Measurements from ENCODE around the gene OR52I2. TPM values are rescaled to one million over a fixed set of nuclear protein-coding genes. Genes with fewer than 3 reads are reported as not detected.

The OR52I2 gene
- total RNA-seq (2014; rRNA removed; shearing (Covaris generic)): not detected in 2 replicates

- no peak for DNase-seq (ENCODE audit: low read depth)
Observed at GRCh38 chr11:4581443-4581842, at the start of gene OR52I2. Gene OR52I2, plus strand, starts transcription at chr11:4581743.

DNA sequence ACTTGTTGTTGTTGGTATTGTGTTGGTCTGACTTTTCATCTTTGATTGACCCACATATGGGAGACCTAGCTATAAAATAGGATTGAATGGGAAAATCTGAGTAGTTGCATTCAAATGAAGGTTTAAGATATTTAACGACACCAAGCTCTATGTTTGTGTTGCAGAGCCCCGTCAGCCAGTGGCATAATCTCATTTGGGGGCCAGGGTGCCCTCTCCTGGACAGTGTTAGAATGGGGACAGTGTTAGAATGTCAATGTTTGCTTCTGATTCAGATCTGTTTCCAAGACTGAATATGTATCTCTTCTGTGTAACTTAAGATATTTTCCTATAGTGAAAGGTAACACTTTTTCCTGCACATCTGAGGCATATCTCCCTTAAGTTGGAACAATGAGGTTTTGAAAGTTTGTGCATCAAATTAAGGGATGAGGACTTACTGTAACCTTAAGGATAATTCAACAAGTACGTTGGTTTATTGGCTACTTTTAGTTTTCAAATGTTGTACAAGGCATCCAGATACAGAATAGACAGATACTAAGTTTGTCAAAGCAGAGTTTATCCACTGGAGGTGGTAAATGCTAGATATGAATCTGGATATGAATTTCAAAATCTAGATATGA is 41.8 kb upstream of the OR52I2 start:
- DNase-seq (ENCODE audit: low read depth): peak; percentile 14

GRCh38 chr11:4541071-4541470 is 40.5 kb upstream of the OR52I2 start:
- DNase-seq (ENCODE audit: low read depth): no peak

GRCh38 chr11:4543561-4543960 is 38.0 kb upstream of the OR52I2 start:
- no peak for DNase-seq (ENCODE audit: low read depth)

DNA sequence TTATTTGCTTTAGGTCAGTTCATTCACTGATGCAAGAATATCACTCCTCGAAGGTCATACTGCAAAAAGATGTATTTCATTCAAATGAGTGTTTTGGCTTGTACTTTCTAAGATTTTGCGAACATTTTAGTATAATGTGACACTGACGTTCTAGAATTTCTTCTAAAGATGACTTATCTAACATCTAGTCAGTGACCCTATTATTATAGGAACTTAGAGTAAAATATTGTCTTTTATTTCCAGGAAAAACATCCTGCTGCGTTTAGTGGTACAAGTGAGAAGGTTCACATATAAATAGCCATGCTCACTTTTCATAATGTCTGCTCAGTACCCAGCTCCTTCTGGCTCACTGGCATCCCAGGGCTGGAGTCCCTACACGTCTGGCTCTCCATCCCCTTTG is 36.7 kb upstream of the OR52I2 start, which contains the start of gene OR52M1:
Gene OR52M1 (plus strand): TSS at position 301 of the 400 bp plus-strand sequence. CDS start 0 bp downstream, at position 301.
- DNase-seq (ENCODE audit: low read depth): no peak

- no peak for DNase-seq (ENCODE audit: low read depth)
Observed at GRCh38 chr11:4546878-4547277, 34.7 kb upstream of the OR52I2 start.

GRCh38 chr11:4547416-4547815 is 34.1 kb upstream of the OR52I2 start:
- no peak for DNase-seq (ENCODE audit: low read depth)

GRCh38 chr11:4551346-4551979 is 30.1 kb upstream of the OR52I2 start:
- no peak for DNase-seq (ENCODE audit: low read depth)

GRCh38 chr11:4559527-4560440 is 21.8 kb upstream of the OR52I2 start:
- DNase-seq (ENCODE audit: low read depth): no peak

- DNase-seq (ENCODE audit: low read depth): no peak
Observed at GRCh38 chr11:4560467-4560866, 21.1 kb upstream of the OR52I2 start.

DNA sequence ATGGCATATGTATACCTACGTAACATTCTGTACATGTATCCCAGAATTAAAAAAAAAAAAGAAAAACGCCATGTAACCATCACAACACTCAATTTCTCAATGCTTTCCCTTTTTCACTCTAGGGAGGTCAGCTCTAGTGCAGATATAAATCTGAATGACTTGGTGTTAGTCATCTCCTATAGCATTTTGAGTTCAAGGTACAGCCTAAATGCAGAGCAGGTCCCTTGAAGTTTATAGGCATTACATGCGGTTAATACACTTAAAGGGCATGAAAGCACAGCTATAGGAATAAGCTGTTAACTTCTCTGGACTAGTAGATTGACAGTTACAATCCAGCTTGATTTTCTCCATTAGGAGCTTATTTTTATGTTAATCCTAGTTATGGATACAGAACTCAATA is 16.2 kb upstream of the OR52I2 start:
- no peak for DNase-seq (ENCODE audit: low read depth)

DNA sequence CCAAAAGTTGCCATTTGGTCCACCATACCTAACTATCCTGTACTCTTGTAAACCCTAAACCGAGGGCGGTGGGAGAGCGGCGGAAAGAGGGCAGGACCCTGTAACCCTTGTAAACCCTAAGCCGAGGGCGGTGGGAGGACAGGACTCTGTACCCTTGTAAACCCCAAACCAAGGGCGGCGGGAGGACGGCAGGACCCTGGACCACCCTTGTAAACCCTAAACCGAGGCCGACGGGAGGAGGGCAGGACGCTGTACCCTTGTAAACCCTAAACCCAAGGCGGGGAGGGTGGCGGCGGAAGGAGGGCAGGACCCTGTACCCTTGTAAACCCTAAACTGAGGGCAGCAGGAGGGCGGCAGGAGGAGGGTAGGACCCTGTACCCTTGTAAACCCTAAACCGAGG is 12.5 kb upstream of the OR52I2 start:
- DNase-seq (ENCODE audit: low read depth): no peak

GRCh38 chr11:4576880-4577279 is 4.7 kb upstream of the OR52I2 start:
- DNase-seq (ENCODE audit: low read depth): no peak

- no peak for DNase-seq (ENCODE audit: low read depth)
Observed at GRCh38 chr11:4577761-4578160, 3.8 kb upstream of the OR52I2 start.

- DNase-seq (ENCODE audit: low read depth): no peak
Observed at GRCh38 chr11:4578624-4579023, 2.9 kb upstream of the OR52I2 start.

- no peak for DNase-seq (ENCODE audit: low read depth)
Observed at GRCh38 chr11:4580124-4580523, 1.4 kb upstream of the OR52I2 start.

GRCh38 chr11:4589017-4589416 is 7.5 kb downstream of the OR52I2 start:
- DNase-seq (ENCODE audit: low read depth): no peak

GRCh38 chr11:4593739-4594138 is 12.2 kb downstream of the OR52I2 start, which contains the start of gene OR52I1:
Gene OR52I1, plus strand, starts transcription at chr11:4594039. Its CDS starts 0 bp downstream, at chr11:4594039.
- DNase-seq (ENCODE audit: low read depth): no peak

GRCh38 chr11:4605057-4605456 is 23.5 kb downstream of the OR52I2 start:
- DNase-seq (ENCODE audit: low read depth): no peak

- no peak for DNase-seq (ENCODE audit: low read depth)
Observed at GRCh38 chr11:4606231-4607015, 24.9 kb downstream of the OR52I2 start.

GRCh38 chr11:4607096-4607495 is 25.6 kb downstream of the OR52I2 start:
- DNase-seq (ENCODE audit: low read depth): no peak

Data from Daoy (cell line).